Breast epithelium (tissue), 3 donors: ENCODE results near the gene ARHGEF10L.

Source experiments
- POLR2A ChIP-seq: fragments of 450-650 bp; IDR thresholded peaks from one replicate; pipeline ENCODE4 v1.6.1; 2016; ENCODE audit warnings: antibody characterized with exemption, mild to moderate bottlenecking, moderate library complexity
- POLR2AphosphoS5 ChIP-seq, 3 donors: sonication (generic); formaldehyde crosslinking; IDR thresholded peaks; one replicate each; pipeline ENCODE4 v1.6.1; 2017; ENCODE audit warnings: antibody characterized with exemption in 3 of 3
- TF ChIP-seq, protein P1 (sequence below), 3 donors: fragments of 450-650 bp; IDR thresholded peaks; one replicate each; pipeline ENCODE4 v1.5.1; 2016 to 2017; ENCODE audit warnings: antibody characterized with exemption in 3 of 3, mild to moderate bottlenecking in 3 of 3, moderate library complexity in 3 of 3

DNA sequence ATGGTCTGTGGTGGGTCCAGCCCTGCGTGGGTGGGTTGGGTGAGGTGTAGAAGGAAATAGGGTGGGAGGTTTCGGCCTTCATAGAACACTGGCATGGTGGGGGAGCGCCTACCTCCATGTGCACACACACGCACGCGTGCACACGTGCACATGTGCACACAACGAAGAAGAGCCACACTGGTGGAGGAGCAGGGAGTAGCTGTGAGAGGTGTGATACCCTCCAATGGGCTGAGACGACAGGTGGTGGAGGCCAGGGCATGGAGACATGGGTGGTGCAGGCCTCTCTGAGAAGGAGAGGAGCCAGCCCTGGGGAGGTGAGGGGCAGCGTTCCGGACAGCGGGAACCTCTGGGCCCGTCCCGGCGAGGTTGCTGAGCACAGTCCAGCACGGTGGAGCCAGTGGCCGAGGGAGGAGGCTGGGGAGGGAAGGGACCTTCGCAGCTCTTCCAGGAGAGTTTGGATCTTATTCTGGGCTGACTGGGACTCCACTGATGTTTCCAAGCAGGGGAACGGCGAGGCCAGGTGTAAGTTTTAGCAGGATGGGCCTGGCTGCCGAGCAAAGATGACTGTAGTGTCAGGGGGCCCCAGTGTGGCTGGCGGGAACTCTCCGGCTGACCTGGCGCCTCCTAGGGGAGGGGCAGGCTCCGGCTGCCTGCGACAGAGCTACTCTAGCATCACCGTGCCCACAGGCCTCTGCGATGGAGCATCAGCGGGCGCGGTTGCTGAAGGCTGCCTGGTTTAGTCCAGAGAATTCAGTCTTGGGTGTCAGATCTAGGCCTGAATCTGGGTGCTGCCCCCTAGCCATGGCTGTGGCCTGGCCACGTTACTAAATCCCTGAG is 107.2 kb downstream of the ARHGEF10L start:
- TF ChIP-seq, protein P1, sequence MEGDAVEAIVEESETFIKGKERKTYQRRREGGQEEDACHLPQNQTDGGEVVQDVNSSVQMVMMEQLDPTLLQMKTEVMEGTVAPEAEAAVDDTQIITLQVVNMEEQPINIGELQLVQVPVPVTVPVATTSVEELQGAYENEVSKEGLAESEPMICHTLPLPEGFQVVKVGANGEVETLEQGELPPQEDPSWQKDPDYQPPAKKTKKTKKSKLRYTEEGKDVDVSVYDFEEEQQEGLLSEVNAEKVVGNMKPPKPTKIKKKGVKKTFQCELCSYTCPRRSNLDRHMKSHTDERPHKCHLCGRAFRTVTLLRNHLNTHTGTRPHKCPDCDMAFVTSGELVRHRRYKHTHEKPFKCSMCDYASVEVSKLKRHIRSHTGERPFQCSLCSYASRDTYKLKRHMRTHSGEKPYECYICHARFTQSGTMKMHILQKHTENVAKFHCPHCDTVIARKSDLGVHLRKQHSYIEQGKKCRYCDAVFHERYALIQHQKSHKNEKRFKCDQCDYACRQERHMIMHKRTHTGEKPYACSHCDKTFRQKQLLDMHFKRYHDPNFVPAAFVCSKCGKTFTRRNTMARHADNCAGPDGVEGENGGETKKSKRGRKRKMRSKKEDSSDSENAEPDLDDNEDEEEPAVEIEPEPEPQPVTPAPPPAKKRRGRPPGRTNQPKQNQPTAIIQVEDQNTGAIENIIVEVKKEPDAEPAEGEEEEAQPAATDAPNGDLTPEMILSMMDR (IDR thresholded peaks at IDR 0.05): no peak
- TF ChIP-seq POLR2A (no peak), POLR2AphosphoS5 (IDR thresholded peaks at IDR 0.05) (no peak)
